Kidney epithelial cell (primary cell): ENCODE results near the gene AKAP3. TPM values are rescaled to one million over a fixed set of nuclear protein-coding genes. Genes with fewer than 3 reads are reported as not detected.

Experiments
- DNase-seq: peaks from one replicate; pipeline ENCODE4 v3.0.0-alpha.2; 2010; ENCODE audit warnings: low read depth
- H3K27me3 ChIP-seq: 2 replicates; pipeline ENCODE4 v1.6.0; 2011; ENCODE audit warnings: low read length; ENCODE audit not compliant: control insufficient read depth, insufficient read depth
- H3K36me3 ChIP-seq: 2 replicates; pipeline ENCODE4 v1.5.1; 2011; ENCODE audit warnings: low read length; ENCODE audit not compliant: control insufficient read depth, insufficient read depth
- H3K4me3 ChIP-seq: 2 replicates; pipeline ENCODE4 v1.5.1; 2011; ENCODE audit warnings: low read depth, mild to moderate bottlenecking, control low read depth, low read length
- CTCF ChIP-seq: IDR thresholded peaks from 2 replicates; pipeline ENCODE4 v1.5.1; 2011; ENCODE audit warnings: mild to moderate bottlenecking, moderate library complexity, low read length, control low read depth, inconsistent platforms; ENCODE audit not compliant: insufficient read depth, poor library complexity, severe bottlenecking
- total RNA-seq: library from RNA; depleted of rRNA; stranded (reverse); fragments of >200 nt; gene quantifications from 2 replicates; pipeline ENCODE4 v1.2.3, GENCODE V29; 2015

AKAP3 gene
- total RNA-seq, 1 donor from 2014 or later: 6.6 TPM

GRCh38 chr12:4569261-4569660 lies 79.6 kb downstream of the AKAP3 start:
- Histone ChIP-seq H3K4me3 (no peak overlapping the region), H3K36me3 (no peaks in the 10 kb centered on the region), H3K27me3 (no peaks in the 10 kb centered on the region)
- no peak for DNase-seq
- no peak for TF ChIP-seq CTCF

- Histone ChIP-seq H3K4me3 (no peak overlapping the region), H3K36me3 (no peaks in the 10 kb centered on the region), H3K27me3 (no peaks in the 10 kb centered on the region)
- no peak for TF ChIP-seq CTCF
- DNase-seq: no peak
These were observed 81.6 kb downstream of the AKAP3 start for GRCh38 chr12:4567073-4567881.

GRCh38 chr12:4566474-4566873 lies 82.4 kb downstream of the AKAP3 start:
- no peak for DNase-seq
- no peak for TF ChIP-seq CTCF
- H3K4me3 ChIP-seq: no peak overlapping the region
- H3K27me3 ChIP-seq: no peaks in the 10 kb centered on the region
- H3K36me3 ChIP-seq: no peaks in the 10 kb centered on the region

Other genes starting within 250 kb of the AKAP3 start
- gene FGF6, start 203.2 kb downstream of the AKAP3 start, total RNA-seq: not detected in 2 replicates
- gene RAD51AP1, start 110.2 kb downstream of the AKAP3 start, total RNA-seq: 8.7 and 9.3 TPM in 2 replicates
- 60.3 and 64.8 TPM in 2 replicates for gene DYRK4, start 86.8 kb downstream of the AKAP3 start, total RNA-seq
- gene NDUFA9, start 63 bp upstream of the AKAP3 start, total RNA-seq: 66.0 and 73.7 TPM in 2 replicates
- gene GALNT8, start 71.3 kb upstream of the AKAP3 start, total RNA-seq: 0.55 and 1.4 TPM in 2 replicates